Mesenchymal stem cell (in vitro differentiated cells and primary cell): Measurements from ENCODE around the gene NR2F1.

Source experiments
- DNase-seq: peaks from one replicate; pipeline ENCODE4 v3.0.0-alpha.2; 2013
- H2AFZ ChIP-seq: one replicate; pipeline ENCODE4 v1.6.1; 2013; ENCODE audit warnings: low read depth, mild to moderate bottlenecking, control low read depth, inconsistent platforms, low read length, moderate library complexity
- H2AK5ac ChIP-seq: 2 replicates; pipeline ENCODE4 v1.6.1; 2013; ENCODE audit warnings: low read length, moderate library complexity, mild to moderate bottlenecking, inconsistent platforms; ENCODE audit not compliant: severe bottlenecking
- H2BK120ac ChIP-seq: one replicate; pipeline ENCODE4 v1.6.1; 2013; ENCODE audit warnings: low read depth, mild to moderate bottlenecking, inconsistent platforms, low read length, moderate library complexity
- H2BK12ac ChIP-seq, 2 experiments: one replicate each; pipeline ENCODE4 v1.6.1; 2013; ENCODE audit warnings: inconsistent platforms in 2 of 2, low read length in 2 of 2, mild to moderate bottlenecking in 2 of 2, moderate library complexity in 2 of 2, control low read depth in 1 of 2
- H2BK15ac ChIP-seq: one replicate; pipeline ENCODE4 v1.6.1; 2013; ENCODE audit warnings: mild to moderate bottlenecking, low read depth, inconsistent platforms; ENCODE audit not compliant: poor library complexity, severe bottlenecking
- H2BK5ac ChIP-seq: 2 replicates; pipeline ENCODE4 v1.6.1; 2013; ENCODE audit warnings: low read depth, mild to moderate bottlenecking, low read length, control low read depth, inconsistent platforms; ENCODE audit not compliant: poor library complexity, severe bottlenecking
- H3K14ac ChIP-seq, 2 experiments: one replicate each; pipeline ENCODE4 v1.6.1; 2013; ENCODE audit warnings: inconsistent platforms in 2 of 2, low read length in 2 of 2, control low read depth in 1 of 2, mild to moderate bottlenecking in 1 of 2, moderate library complexity in 1 of 2
- H3K18ac ChIP-seq, 2 experiments: one replicate each; pipeline ENCODE4 v1.6.1; 2013; ENCODE audit warnings: inconsistent platforms in 2 of 2, low read length in 2 of 2, control low read depth in 1 of 2, low read depth in 1 of 2, mild to moderate bottlenecking in 1 of 2
- H3K23ac ChIP-seq, 2 experiments: one replicate each; pipeline ENCODE4 v1.6.1; 2013; ENCODE audit warnings: inconsistent platforms in 2 of 2, low read length in 2 of 2, mild to moderate bottlenecking in 2 of 2, moderate library complexity in 2 of 2, control low read depth in 1 of 2
- H3K27ac ChIP-seq: 2 replicates; pipeline ENCODE4 v1.5.1; 2013; ENCODE audit warnings: mild to moderate bottlenecking, moderate library complexity, low read length, control low read depth, inconsistent platforms; ENCODE audit not compliant: poor library complexity, severe bottlenecking
- H3K27me3 ChIP-seq, 2 experiments: 2 replicates each; pipeline versions ENCODE4 v1.6.1 to v1.7.0; 2013; ENCODE audit warnings: low read length in 2 of 2, mild to moderate bottlenecking in 2 of 2, moderate library complexity in 2 of 2, control low read depth in 1 of 2, inconsistent platforms in 1 of 2; ENCODE audit not compliant: control insufficient read depth in 1 of 2, insufficient read depth in 1 of 2
- H3K36me3 ChIP-seq, 2 experiments: 2 replicates each; pipeline versions ENCODE4 v1.6.1 to v1.7.0; 2013; ENCODE audit warnings: low read length in 2 of 2, control low read depth in 1 of 2, inconsistent platforms in 1 of 2, low read depth in 1 of 2, mild to moderate bottlenecking in 1 of 2; ENCODE audit not compliant: insufficient read depth in 2 of 2, control insufficient read depth in 1 of 2
- H3K4ac ChIP-seq, 2 experiments: one replicate each; pipeline ENCODE4 v1.6.1; 2013; ENCODE audit warnings: inconsistent platforms in 2 of 2, low read length in 2 of 2, mild to moderate bottlenecking in 2 of 2, moderate library complexity in 2 of 2, control low read depth in 1 of 2, low read depth in 1 of 2
- H3K4me1 ChIP-seq: 2 replicates; pipeline ENCODE4 v1.6.1; 2013; ENCODE audit warnings: low read depth, low read length, control low read depth; ENCODE audit not compliant: control insufficient read depth, insufficient read depth
- H3K4me2 ChIP-seq: 2 replicates; pipeline ENCODE4 v1.6.1; 2013; ENCODE audit warnings: low read length, mild to moderate bottlenecking, inconsistent platforms; ENCODE audit not compliant: poor library complexity, severe bottlenecking
- H3K4me3 ChIP-seq, 2 experiments: 2 replicates each; pipeline versions ENCODE4 v1.5.1 to v1.7.0; 2013; ENCODE audit warnings: low read length in 2 of 2, mild to moderate bottlenecking in 2 of 2, control low read depth in 1 of 2, low read depth in 1 of 2; ENCODE audit not compliant: insufficient read depth in 1 of 2
- H3K79me1 ChIP-seq: replicated peaks from 2 replicates; pipeline ENCODE4 v1.6.1; 2013; ENCODE audit warnings: mild to moderate bottlenecking, control low read depth, low read length, inconsistent platforms; ENCODE audit not compliant: poor library complexity, severe bottlenecking
- H3K9ac ChIP-seq: 2 replicates; pipeline ENCODE4 v1.7.0; 2013; ENCODE audit warnings: mild to moderate bottlenecking, low read length, moderate library complexity
- H3K9me3 ChIP-seq: 2 replicates; pipeline ENCODE4 v1.7.0; 2013; ENCODE audit warnings: mild to moderate bottlenecking, low read length; ENCODE audit not compliant: control insufficient read depth
- H4K8ac ChIP-seq: one replicate; pipeline ENCODE4 v1.6.1; 2013; ENCODE audit warnings: inconsistent platforms, mild to moderate bottlenecking, low read length, moderate library complexity
- H4K91ac ChIP-seq: one replicate; pipeline ENCODE4 v1.6.1; 2013; ENCODE audit warnings: mild to moderate bottlenecking, low read length, inconsistent platforms
- WGBS: methylation state at CpG from one replicate; pipeline ENCODE4 v1.1.7; 2013; ENCODE audit warnings: mixed read lengths; 5-methylcytosine and 5-hydroxymethylcytosine counted together

NR2F1 gene

DNA sequence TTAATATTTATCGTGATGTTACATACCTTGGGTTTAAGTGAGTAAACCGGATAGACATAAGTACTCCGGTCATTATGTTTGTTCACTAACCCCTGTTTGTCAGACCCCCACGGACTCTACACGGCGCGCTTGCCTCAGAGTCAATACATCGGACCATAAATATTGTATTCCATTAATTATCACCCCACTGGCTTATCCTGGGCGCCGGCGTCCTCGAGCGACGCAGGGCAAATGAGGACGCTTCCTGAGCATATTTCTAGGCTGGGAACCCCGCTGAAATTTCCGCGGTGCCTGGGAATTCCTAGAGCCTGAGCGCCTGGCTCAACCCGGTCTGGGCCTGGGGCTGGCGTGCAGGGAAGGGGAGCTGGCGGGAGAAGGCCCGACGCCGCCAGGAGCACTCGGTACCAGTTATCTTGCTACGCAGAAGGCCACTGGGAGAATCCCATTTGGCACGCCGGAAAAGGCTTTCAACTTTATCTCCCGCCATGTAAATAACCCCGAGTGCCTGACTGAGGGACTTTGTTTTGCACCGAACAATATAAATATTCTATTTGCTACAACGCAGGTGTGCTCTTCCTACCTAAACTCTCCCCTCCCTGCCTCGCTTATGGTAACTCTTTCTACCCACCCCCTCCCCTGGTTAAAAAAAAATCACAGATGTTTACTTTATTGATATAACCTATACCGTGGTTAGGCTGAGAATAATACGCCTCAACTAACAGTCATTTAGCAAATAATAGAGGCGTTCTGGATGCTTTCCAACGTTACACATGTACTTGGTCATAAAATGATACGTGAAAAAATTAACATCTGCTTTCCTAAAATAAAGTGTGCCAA lies 19.4 kb downstream of the NR2F1 start:
- no peak overlapping the region for H2BK15ac ChIP-seq
- H3K23ac ChIP-seq: no peak overlapping the region
- H4K91ac ChIP-seq: no peak overlapping the region
- 12% methylated on average over 37 of the region's 39 CpGs for WGBS
- H2AFZ ChIP-seq: no peak overlapping the region
- peak overlapping the region; percentile 19 for H3K27ac ChIP-seq
- H2AK5ac ChIP-seq: no peak overlapping the region
- no peak overlapping the region for H2BK120ac ChIP-seq
- H4K8ac ChIP-seq: peak overlapping the region; percentile 17
- peak overlapping the region; percentile 89 for H3K4me2 ChIP-seq
- no peak overlapping the region for H3K9ac ChIP-seq
- no peak overlapping the region for H2BK5ac ChIP-seq
- no peaks in the 10 kb centered on the region for H3K9me3 ChIP-seq
- H3K79me1 ChIP-seq: no peaks in the 10 kb centered on the region
- H3K36me3 ChIP-seq: no peaks in the 10 kb centered on the region
- H3K14ac ChIP-seq: no peak overlapping the region
- peak; percentile 49 for DNase-seq
- H2BK12ac ChIP-seq: no peak overlapping the region
- H3K27me3 ChIP-seq: peaks cover 74 to 76% of the 10 kb centered on the region in 2 experiments
- no peak overlapping the region for H3K18ac ChIP-seq
- H3K4ac ChIP-seq: no peak overlapping the region
- peaks cover 17% of the 10 kb centered on the region for H3K4me1 ChIP-seq
- no peak overlapping the region for H3K4me3 ChIP-seq

GRCh38 chr5:93603078-93603792 lies 20.2 kb downstream of the NR2F1 start:
- H2BK15ac ChIP-seq: no peak overlapping the region
- H2BK12ac ChIP-seq: no peak overlapping the region
- no peak overlapping the region for H4K91ac ChIP-seq
- no peaks in the 10 kb centered on the region for H3K79me1 ChIP-seq
- H3K27me3 ChIP-seq: peaks cover 70 to 74% of the 10 kb centered on the region in 2 experiments
- no peak overlapping the region for H2AK5ac ChIP-seq
- no peaks in the 10 kb centered on the region for H3K9me3 ChIP-seq
- no peak overlapping the region for H3K14ac ChIP-seq
- H2BK120ac ChIP-seq: no peak overlapping the region
- H3K4me2 ChIP-seq: no peak overlapping the region
- H3K9ac ChIP-seq: no peak overlapping the region
- H4K8ac ChIP-seq: no peak overlapping the region
- WGBS: 79% methylated on average over 2 of the region's 8 CpGs
- H3K4ac ChIP-seq: no peak overlapping the region
- no peak overlapping the region for H2AFZ ChIP-seq
- DNase-seq: no peak
- H3K4me1 ChIP-seq: peaks cover 18% of the 10 kb centered on the region
- H2BK5ac ChIP-seq: no peak overlapping the region
- no peak overlapping the region for H3K18ac ChIP-seq
- no peak overlapping the region for H3K23ac ChIP-seq
- no peaks in the 10 kb centered on the region for H3K36me3 ChIP-seq
- no peak overlapping the region for H3K4me3 ChIP-seq
- H3K27ac ChIP-seq: no peak overlapping the region

DNA sequence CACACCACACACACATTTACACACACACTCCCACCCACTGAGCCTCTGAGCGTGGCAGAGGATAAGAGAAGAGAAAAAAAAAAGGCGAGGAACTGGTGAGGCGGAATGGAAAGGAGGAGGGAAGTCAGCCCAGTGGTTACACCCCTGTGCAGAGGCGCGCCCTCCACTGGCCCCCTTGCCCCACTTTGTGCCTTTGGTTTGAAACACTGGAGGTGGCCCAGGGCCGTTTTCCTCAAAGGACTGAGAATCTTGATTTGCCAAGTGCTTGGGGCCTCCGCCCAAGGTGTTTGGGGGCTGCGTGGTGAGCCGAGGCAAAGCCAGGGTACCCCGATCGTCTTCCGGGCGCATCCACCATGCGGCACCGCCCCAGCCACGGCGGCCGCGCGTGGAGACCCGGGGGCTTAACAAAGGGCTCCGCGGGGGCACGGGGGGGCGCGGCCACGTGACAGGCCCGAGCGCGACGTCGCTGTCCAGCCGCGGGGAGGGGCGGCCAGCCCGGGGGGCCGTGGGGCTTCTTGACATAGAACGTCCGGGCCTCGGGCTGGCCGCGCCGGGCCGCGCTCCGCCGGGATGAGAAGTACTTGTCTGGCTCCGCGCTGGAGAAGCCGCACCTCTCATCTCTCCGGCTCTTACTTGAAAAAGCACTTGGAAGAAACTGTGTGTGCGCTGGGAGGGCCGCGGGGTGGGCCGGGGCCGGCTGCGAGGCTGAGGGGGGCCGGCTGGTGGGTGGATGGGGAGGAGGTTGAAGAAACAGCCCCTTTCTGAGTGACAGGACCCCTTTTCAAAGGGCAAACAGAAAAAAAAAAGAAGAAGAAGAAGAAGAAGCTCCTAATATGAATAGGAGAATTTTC lies 21.0 kb downstream of the NR2F1 start:
- peak overlapping the region; percentile 82 to 93 for H3K23ac ChIP-seq
- no peak overlapping the region for H3K27ac ChIP-seq
- H2AFZ ChIP-seq: no peak overlapping the region
- WGBS: 7% methylated on average over 47 of the region's 58 CpGs
- H3K9ac ChIP-seq: no peak overlapping the region
- H4K8ac ChIP-seq: no peak overlapping the region
- H2BK120ac ChIP-seq: no peak overlapping the region
- no peak overlapping the region for H3K4ac ChIP-seq
- H3K79me1 ChIP-seq: no peaks in the 10 kb centered on the region
- H2BK5ac ChIP-seq: no peak overlapping the region
- peak overlapping the region; percentile 82 for H3K4me2 ChIP-seq
- H3K4me1 ChIP-seq: peaks cover 16% of the 10 kb centered on the region
- H4K91ac ChIP-seq: peak overlapping the region; percentile 2
- no peaks in the 10 kb centered on the region for H3K9me3 ChIP-seq
- H2BK15ac ChIP-seq: no peak overlapping the region
- no peak overlapping the region for H3K14ac ChIP-seq
- peak overlapping the region; percentile 45 to 54 for H3K4me3 ChIP-seq
- peak; percentile 51 for DNase-seq
- H2AK5ac ChIP-seq: no peak overlapping the region
- no peak overlapping the region for H2BK12ac ChIP-seq
- H3K27me3 ChIP-seq: peaks cover 67 to 78% of the 10 kb centered on the region in 2 experiments
- no peak overlapping the region for H3K18ac ChIP-seq
- H3K36me3 ChIP-seq: no peaks in the 10 kb centered on the region
